Keratinocyte (primary cell): Measurements from ENCODE around the gene KDM8.

ENCODE experiments used
- CTCF ChIP-seq, 3 experiments: IDR thresholded peaks in 1 of 3; conservative IDR thresholded peaks in 1 of 3; optimal IDR thresholded peaks in 1 of 3; 2 replicates in 2 of 3; 3 replicates in 1 of 3; pipeline versions ENCODE3 to v1.5.1; 2011; ENCODE audit warnings: low read length in 3 of 3, mild to moderate bottlenecking in 3 of 3, moderate library complexity in 2 of 3, control low read depth in 1 of 3, inconsistent platforms in 1 of 3; ENCODE audit not compliant: insufficient read depth in 2 of 3; ENCODE audit errors: extremely low read depth in 1 of 3
- EZH2 ChIP-seq: IDR thresholded peaks from one replicate; pipeline ENCODE4 v1.6.1; 2012; ENCODE audit warnings: inconsistent platforms, mild to moderate bottlenecking, low read length, moderate library complexity

GRCh38 chr16:27175888-27176287, 27.4 kb upstream of the KDM8 start:
- TF ChIP-seq CTCF (optimal IDR thresholded peaks at IDR 0.05 in 1 of 3, IDR thresholded peaks at IDR 0.05 in 1 of 3, conservative IDR thresholded peaks at IDR 0.05 in 1 of 3; ENCODE audit: extremely low read depth in 1 of 3, insufficient read depth in 2 of 3, low read length in 3 of 3) = no peak
- TF ChIP-seq EZH2 = no peak
